ENCODE data around the gene SLC38A5. TPM values are rescaled to one million over a fixed set of nuclear protein-coding genes. Genes with fewer than 3 reads are reported as not detected.

Gene SLC38A5
- polyA plus RNA-seq, 3 donors = 4.3 to 222 (median 6.5) TPM

GRCh38 chrX:48496660-48497059 lies 26.6 kb upstream of the SLC38A5 start:
- 66 to 82% (median 75%) methylated on average over 3 to 4 of the region's 4 CpGs for WGBS, 3 donors

GRCh38 chrX:48493890-48494364 lies 23.9 kb upstream of the SLC38A5 start:
- WGBS, 3 donors = 13 to 32% (median 29%) methylated on average over 10 of the region's 10 CpGs
- H3K27ac ChIP-seq (ENCODE audit: low read depth, low read length) = no peak overlapping the region

More at GRCh38 chrX:48496660-48497059, 26.6 kb upstream of the SLC38A5 start:
- no peak overlapping the region for H3K27ac ChIP-seq (ENCODE audit: low read depth, low read length)

GRCh38 chrX:48492293-48492910 lies 22.3 kb upstream of the SLC38A5 start:
- H3K27ac ChIP-seq (ENCODE audit: low read depth, low read length) = no peak overlapping the region
- 62 to 79% (median 69%) methylated on average over 7 of the region's 7 CpGs for WGBS, 3 donors

- H3K27ac ChIP-seq (ENCODE audit: low read depth, low read length) = no peak overlapping the region
- WGBS, 3 donors = 85 to 96% (median 86%) methylated on average over 9 of the region's 9 CpGs
Measured at GRCh38 chrX:48491809-48492208, 21.7 kb upstream of the SLC38A5 start.

- 77 to 95% (median 87%) methylated on average over 7 to 8 of the region's 8 CpGs for WGBS, 3 donors
- no peak overlapping the region for H3K27ac ChIP-seq (ENCODE audit: low read depth, low read length)
Measured at GRCh38 chrX:48490661-48491060, 20.6 kb upstream of the SLC38A5 start.

GRCh38 chrX:48489892-48490291 lies 19.8 kb upstream of the SLC38A5 start:
- no peak overlapping the region for H3K27ac ChIP-seq (ENCODE audit: low read depth, low read length)
- 57 to 87% (median 57%) methylated on average over 2 of the region's 2 CpGs for WGBS, 3 donors

- WGBS, 3 donors = 81 to 98% (median 91%) methylated on average over 4 to 9 of the region's 9 CpGs
- H3K27ac ChIP-seq (ENCODE audit: low read depth, low read length) = no peak overlapping the region
Measured at GRCh38 chrX:48489296-48489695, 19.2 kb upstream of the SLC38A5 start.

GRCh38 chrX:48488034-48488433 lies 18.0 kb upstream of the SLC38A5 start:
- 82 to 91% (median 85%) methylated on average over 3 of the region's 3 CpGs for WGBS, 3 donors
- H3K27ac ChIP-seq (ENCODE audit: low read depth, low read length) = no peak overlapping the region

GRCh38 chrX:48487362-48487798 lies 17.3 kb upstream of the SLC38A5 start:
- 75 to 83% (median 78%) methylated on average over 10 of the region's 10 CpGs for WGBS, 3 donors
- H3K27ac ChIP-seq (ENCODE audit: low read depth, low read length) = no peak overlapping the region

- 68 to 78% (median 72%) methylated on average over 5 to 7 of the region's 7 CpGs for WGBS, 3 donors
- H3K27ac ChIP-seq (ENCODE audit: low read depth, low read length) = no peak overlapping the region
Measured at GRCh38 chrX:48482526-48482925, 12.5 kb upstream of the SLC38A5 start.

- no peak overlapping the region for H3K27ac ChIP-seq (ENCODE audit: low read depth, low read length)
- 91 to 95% (median 92%) methylated on average over 3 of the region's 3 CpGs for WGBS, 3 donors
Measured at GRCh38 chrX:48480583-48480982, 10.5 kb upstream of the SLC38A5 start.

GRCh38 chrX:48480142-48480541 lies 10.1 kb upstream of the SLC38A5 start:
- WGBS, 3 donors = 92 to 98% (median 93%) methylated on average over 3 of the region's 3 CpGs

GRCh38 chrX:48478806-48479205 lies 8.7 kb upstream of the SLC38A5 start:
- 72 to 90% methylated on average over 5 of the region's 5 CpGs; no CpG with 5 or more reads in 1 of the 3 donors for WGBS, 3 donors

More at GRCh38 chrX:48480142-48480541, 10.1 kb upstream of the SLC38A5 start:
- H3K27ac ChIP-seq (ENCODE audit: low read depth, low read length) = no peak overlapping the region

GRCh38 chrX:48477960-48478755 lies 8.1 kb upstream of the SLC38A5 start:
- 68 to 94% (median 87%) methylated on average over 15 to 19 of the region's 19 CpGs for WGBS, 3 donors
- H3K27ac ChIP-seq (ENCODE audit: low read depth, low read length) = no peak overlapping the region

More at GRCh38 chrX:48478806-48479205, 8.7 kb upstream of the SLC38A5 start:
- no peak overlapping the region for H3K27ac ChIP-seq (ENCODE audit: low read depth, low read length)

GRCh38 chrX:48476919-48477318 lies 6.9 kb upstream of the SLC38A5 start:
- no peak overlapping the region for H3K27ac ChIP-seq (ENCODE audit: low read depth, low read length)
- WGBS, 3 donors = 25 to 69% (median 52%) methylated on average over 4 of the region's 4 CpGs

GRCh38 chrX:48475774-48476577 lies 5.9 kb upstream of the SLC38A5 start, which contains the start of gene FTSJ1:
TSS of gene FTSJ1 (plus strand) at chrX:48476199. CDS start at chrX:48478048, 1,849 bp downstream.
- WGBS, 3 donors = 0 to 34% (median 0%) methylated on average over 60 to 75 of the region's 75 CpGs
- H3K27ac ChIP-seq (ENCODE audit: low read depth, low read length) = no peak within 1 kb of the TSS

GRCh38 chrX:48475296-48475695 lies 5.2 kb upstream of the SLC38A5 start:
- 2 to 31% (median 3%) methylated on average over 5 of the region's 5 CpGs for WGBS, 3 donors
- H3K27ac ChIP-seq (ENCODE audit: low read depth, low read length) = no peak overlapping the region

GRCh38 chrX:48474581-48474980 lies 4.5 kb upstream of the SLC38A5 start:
- no peak overlapping the region for H3K27ac ChIP-seq (ENCODE audit: low read depth, low read length)
- 76 to 85% (median 76%) methylated on average over 6 of the region's 6 CpGs for WGBS, 3 donors
